Activated CD4-positive, alpha-beta T cell treated with anti-CD3 and anti-CD28 coated beads for 24 hours (primary cell): Measurements from ENCODE around the gene CD300A.

Experiments used
- DNase-seq, 2 donors: peaks; one replicate each; pipeline ENCODE4 v3.0.0-alpha.2; 2020; ENCODE audit warnings: low read depth in 2 of 2

The CD300A gene

GRCh38 chr17:74439691-74440567 lies 26.5 kb upstream of the CD300A start:
- DNase-seq: no peak

DNA sequence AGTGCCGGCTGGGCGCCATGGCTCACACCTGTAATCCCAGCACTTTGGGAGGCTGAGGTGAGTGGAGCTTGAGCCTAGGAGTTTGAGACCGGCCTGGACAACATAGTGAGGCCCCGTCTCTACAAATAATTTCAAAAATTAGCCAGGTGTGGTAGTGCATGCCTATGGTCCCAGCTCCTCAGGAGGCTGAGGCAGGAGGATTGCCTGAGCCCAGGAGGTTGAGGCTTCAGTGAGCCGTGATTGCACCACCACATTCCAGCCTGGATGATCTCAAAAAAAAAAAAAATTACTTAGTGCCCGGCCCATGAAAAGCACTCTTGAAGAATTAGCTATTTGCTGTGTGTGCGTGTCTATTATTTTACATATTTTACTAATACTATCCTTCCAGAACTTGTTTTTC lies 24.9 kb upstream of the CD300A start:
- DNase-seq: no peak

DNA sequence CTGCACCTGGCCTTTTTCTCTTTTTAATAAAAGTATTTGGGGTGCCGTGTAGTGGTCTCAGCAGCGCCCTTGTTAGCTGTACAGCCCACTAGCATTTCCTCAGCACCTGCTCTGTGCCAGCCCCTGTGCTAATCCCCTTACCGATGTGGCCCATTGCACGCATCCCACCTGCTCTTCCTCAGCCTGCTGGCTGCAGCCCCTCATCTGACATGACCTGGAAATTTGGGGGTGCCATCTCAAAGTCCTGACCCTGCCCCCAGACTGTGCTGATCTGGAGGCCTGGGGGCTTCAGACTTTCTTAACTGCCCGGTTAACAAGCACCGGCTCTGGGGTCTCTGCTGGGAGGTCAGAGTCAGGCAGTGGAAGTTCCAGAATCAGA lies 24.2 kb upstream of the CD300A start:
- no peak for DNase-seq

DNA sequence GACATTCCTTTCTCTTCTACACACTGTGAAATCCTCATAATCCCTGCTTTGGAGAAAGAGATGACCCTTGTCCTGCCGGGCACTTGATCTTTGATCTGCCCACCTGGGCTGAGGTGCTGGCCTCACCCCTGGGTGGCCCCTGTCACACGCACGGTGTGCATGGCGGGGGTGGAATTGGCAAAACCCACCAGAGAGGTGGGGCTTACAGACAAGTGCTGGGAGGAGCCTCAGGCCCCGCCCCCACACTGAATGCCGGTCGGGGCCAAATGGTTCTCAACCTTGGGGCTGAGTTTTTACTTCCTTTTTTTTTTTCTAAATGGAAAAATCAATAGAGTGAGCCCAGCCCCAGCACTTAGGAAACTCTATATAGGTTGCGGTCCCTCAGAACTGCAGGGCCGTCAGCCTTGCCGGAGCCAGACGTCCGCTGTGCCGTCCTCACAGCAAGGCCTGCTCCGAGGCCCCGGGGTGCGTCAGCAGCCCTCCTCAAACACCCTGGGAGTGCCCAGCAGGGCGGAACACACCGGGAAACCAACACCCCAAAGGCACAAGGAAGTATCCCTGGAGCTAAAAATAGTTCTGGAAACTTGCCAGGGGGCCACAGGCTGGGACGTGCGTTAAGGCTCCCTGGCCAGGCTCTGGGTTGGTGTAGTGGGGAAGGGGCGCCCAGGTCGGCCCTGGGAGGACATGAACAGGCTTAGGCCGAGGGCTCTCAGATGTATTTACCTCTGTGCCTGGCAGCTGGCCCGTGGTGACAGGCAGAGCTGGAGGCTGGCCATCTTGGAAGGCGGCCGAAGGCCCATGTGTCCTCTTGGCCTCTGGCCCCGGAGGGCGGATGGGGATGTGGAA lies 23.5 kb upstream of the CD300A start:
- no peak for DNase-seq

DNA sequence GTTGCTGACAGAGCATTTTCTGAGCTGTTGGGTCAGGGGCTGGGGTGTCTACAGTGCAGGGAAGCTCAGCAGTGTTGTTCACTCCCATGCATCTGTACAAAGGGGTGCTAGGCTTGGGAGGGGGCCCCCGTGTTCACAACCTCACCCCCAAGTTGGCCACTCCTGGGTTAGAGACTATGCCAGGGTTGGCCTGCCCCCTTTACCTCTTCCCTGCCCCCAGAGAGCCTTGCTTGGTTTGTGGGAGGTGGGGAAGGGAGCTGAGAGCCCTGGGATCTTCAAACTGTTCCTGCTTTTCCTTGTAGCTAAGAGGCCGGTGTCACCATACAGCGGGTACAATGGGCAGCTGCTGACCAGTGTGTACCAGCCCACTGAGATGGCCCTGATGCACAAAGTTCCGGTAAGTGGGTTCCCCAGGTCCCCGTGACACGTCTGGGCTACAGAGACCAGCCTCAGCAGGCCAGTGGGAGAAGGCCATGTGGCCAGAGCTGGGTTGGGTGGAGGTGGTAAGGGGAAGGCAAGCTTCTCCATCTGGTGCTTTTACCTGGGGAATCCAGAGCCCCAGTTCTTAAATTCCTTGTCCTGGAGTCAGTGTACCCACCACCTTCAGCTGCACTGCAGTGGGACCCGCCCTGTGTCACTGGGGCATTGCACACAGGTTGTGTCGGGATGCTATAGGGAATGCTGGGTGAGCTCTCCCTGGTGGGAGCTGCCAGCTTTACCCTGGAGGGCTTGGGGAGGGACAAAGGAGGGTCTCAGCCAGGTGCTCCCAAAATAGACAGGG lies 22.7 kb upstream of the CD300A start:
- no peak for DNase-seq

- no peak for DNase-seq
These were observed 22.0 kb upstream of the CD300A start for GRCh38 chr17:74444406-74444805.

- DNase-seq: no peak
These were observed 21.3 kb upstream of the CD300A start for GRCh38 chr17:74445158-74445557.

GRCh38 chr17:74446551-74447500 lies 19.6 kb upstream of the CD300A start:
- DNase-seq: no peak

- DNase-seq: no peak
These were observed 18.7 kb upstream of the CD300A start for GRCh38 chr17:74447628-74448159.

- DNase-seq: no peak
These were observed 17.7 kb upstream of the CD300A start for GRCh38 chr17:74448756-74449155.

- DNase-seq: no peak
These were observed 17.1 kb upstream of the CD300A start for GRCh38 chr17:74449306-74449705.

GRCh38 chr17:74449773-74450172 lies 16.7 kb upstream of the CD300A start:
- no peak for DNase-seq

- no peak for DNase-seq
These were observed 16.2 kb upstream of the CD300A start for GRCh38 chr17:74450231-74450630.

DNA sequence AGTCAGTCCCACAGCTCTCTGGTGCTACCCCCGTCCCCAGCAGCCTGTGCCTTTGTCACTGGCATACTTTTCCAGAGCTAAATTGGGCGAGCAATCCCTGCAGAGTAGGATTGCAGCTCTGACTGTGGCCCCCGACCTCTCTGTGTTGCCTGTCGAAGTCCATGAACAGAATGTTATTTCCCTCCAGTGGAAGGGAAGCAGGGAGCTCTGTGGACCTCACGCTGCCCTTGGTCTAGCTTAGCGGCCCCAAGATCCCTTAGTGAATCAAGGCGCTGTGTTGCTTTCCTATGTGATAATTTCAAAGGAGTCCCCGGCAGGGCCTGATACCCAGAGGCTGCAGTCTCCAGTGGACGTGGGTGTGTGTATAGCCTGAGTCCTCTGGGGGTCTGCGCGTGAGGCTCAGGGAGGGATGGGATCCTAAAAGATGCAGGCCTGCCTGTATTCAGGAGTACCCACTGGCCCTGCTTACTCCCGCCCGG lies 15.5 kb upstream of the CD300A start:
- DNase-seq: no peak

DNA sequence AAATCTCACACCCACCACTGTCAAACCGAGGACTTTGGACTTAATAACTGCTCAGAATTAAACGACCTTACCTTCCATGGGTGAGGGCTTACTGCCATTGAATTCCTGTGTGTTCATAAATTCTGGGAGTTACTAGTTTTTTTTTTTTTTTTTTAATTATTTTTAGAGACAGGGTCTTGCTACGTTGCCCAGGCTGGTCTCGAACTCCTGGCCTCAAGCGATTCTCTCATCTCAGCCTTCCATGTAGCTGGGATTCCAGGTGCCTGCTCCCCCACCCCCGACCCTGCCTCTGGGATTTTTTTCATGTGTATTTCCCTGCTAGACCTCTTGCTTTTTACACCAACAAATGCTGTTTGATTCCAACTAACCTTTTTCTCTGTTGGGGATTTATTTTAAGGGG lies 14.9 kb upstream of the CD300A start:
- no peak for DNase-seq

- DNase-seq: no peak
These were observed 14.2 kb upstream of the CD300A start for GRCh38 chr17:74452033-74452840.

GRCh38 chr17:74452841-74453661 lies 13.4 kb upstream of the CD300A start:
- DNase-seq: no peak

DNA sequence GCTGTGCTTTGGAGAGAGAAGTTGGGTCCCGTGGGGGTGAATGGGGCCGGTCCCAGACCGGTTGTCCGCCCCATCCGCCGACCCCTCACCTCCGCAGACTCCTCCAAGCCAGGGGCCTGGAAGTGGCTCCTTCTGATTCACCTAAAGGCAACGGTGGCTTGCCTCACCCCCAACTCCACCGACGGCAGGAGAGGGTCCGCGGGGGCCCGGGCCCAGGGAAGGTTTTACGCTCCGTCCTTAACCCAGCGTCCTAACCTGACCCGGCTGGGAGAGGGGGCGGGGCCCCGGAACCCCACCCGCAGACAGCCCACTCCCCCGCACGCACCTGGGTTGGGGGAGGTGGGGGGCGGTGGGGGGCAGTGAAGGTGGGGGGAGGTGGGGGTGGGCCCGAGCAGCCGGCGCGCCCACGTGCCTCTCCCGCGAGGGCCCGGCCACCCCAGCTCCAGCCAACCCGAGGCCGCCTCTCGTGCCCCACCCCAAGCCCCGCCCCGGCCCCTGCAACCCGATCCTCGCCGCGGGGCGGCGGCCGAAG lies 12.7 kb upstream of the CD300A start:
- peak; percentile 46 to 74 for DNase-seq
